ENCODE measurements around the gene KLHL17.

The KLHL17 gene

GRCh38 chr1:928825-929661, 31.3 kb upstream of the KLHL17 start:
- Histone ChIP-seq H3K36me3 (replicated peaks in 1 of 2; ENCODE audit: control insufficient read depth in 2 of 2, insufficient read depth in 2 of 2, low read length in 2 of 2) (no peaks in the 10 kb centered on the region), H2AFZ (ENCODE audit: low read length) (no peak overlapping the region), H3K79me1 (ENCODE audit: low read depth, low read length) (no peaks in the 10 kb centered on the region), H3K4ac (ENCODE audit: low read length) (no peak overlapping the region), H2BK5ac (ENCODE audit: low read length) (no peak overlapping the region), H3K23ac (ENCODE audit: low read depth, low read length, poor library complexity) (peak overlapping the region; percentile 73), H3K9ac (ENCODE audit: low read depth, low read length, poor library complexity) (no peak overlapping the region), H3K14ac (ENCODE audit: low read length) (peak overlapping the region; percentile 76), H3K4me3 (ENCODE audit: low read length in 2 of 2) (no peak overlapping the region), H2BK12ac (ENCODE audit: low read length) (no peak overlapping the region), H4K8ac (ENCODE audit: low read depth, low read length) (no peak overlapping the region), H3K4me1 (ENCODE audit: control insufficient read depth in 2 of 2, insufficient read depth in 1 of 2, low read depth in 1 of 2, low read length in 2 of 2) (peaks cover 2 to 14% of the 10 kb centered on the region in 2 donors), H3K27ac (replicated peaks; ENCODE audit: low read length) (no peak overlapping the region), H2BK15ac (ENCODE audit: low read length) (no peak overlapping the region), H2BK120ac (ENCODE audit: low read depth, low read length) (no peak overlapping the region), H3K9me3 (replicated peaks in 1 of 2; ENCODE audit: control insufficient read depth in 2 of 2, insufficient read depth in 1 of 2, low read depth in 1 of 2, low read length in 2 of 2) (peaks cover 0 to 2% of the 10 kb centered on the region in 2 donors), H3K4me2 (ENCODE audit: insufficient read depth, low read length, poor library complexity, severe bottlenecking) (no peak overlapping the region), H3K27me3 (ENCODE audit: control insufficient read depth in 3 of 3, insufficient read depth in 3 of 3, low read depth in 1 of 3, low read length in 3 of 3) (peaks cover 47 to 96% (median 96%) of the 10 kb centered on the region in 3 experiments), H4K91ac (ENCODE audit: low read depth, low read length, poor library complexity) (no peak overlapping the region), H2AK5ac (ENCODE audit: low read depth, low read length) (no peak overlapping the region), H3K18ac (ENCODE audit: low read length) (peak overlapping the region; percentile 17)
- DNase-seq (ENCODE audit: low spot score): no peak
- no CpG with 5 or more reads among the region's 40 CpGs for WGBS, 2 donors (ENCODE audit: extremely low coverage in 2 of 2, insufficient read length in 2 of 2, insufficient replicate concordance in 1 of 2)

- Histone ChIP-seq H2AFZ (ENCODE audit: low read length) (no peak overlapping the region), H2BK120ac (ENCODE audit: low read depth, low read length) (no peak overlapping the region), H3K27ac (replicated peaks; ENCODE audit: low read length) (no peak overlapping the region), H3K18ac (ENCODE audit: low read length) (peak overlapping the region; percentile 17), H3K79me1 (ENCODE audit: low read depth, low read length) (no peaks in the 10 kb centered on the region), H3K4me3 (ENCODE audit: low read length in 2 of 2) (no peak overlapping the region), H3K4me2 (ENCODE audit: insufficient read depth, low read length, poor library complexity, severe bottlenecking) (no peak overlapping the region), H3K4ac (ENCODE audit: low read length) (no peak overlapping the region), H2BK5ac (ENCODE audit: low read length) (no peak overlapping the region), H3K9me3 (replicated peaks in 1 of 2; ENCODE audit: control insufficient read depth in 2 of 2, insufficient read depth in 1 of 2, low read depth in 1 of 2, low read length in 2 of 2) (peaks cover 0 to 2% of the 10 kb centered on the region in 2 donors), H3K4me1 (ENCODE audit: control insufficient read depth in 2 of 2, insufficient read depth in 1 of 2, low read depth in 1 of 2, low read length in 2 of 2) (peaks cover 2 to 9% of the 10 kb centered on the region in 2 donors), H4K91ac (ENCODE audit: low read depth, low read length, poor library complexity) (no peak overlapping the region), H2AK5ac (ENCODE audit: low read depth, low read length) (peak overlapping the region; percentile 42), H3K27me3 (ENCODE audit: control insufficient read depth in 3 of 3, insufficient read depth in 3 of 3, low read depth in 1 of 3, low read length in 3 of 3) (peaks cover 40 to 90% (median 89%) of the 10 kb centered on the region in 3 experiments), H3K23ac (ENCODE audit: low read depth, low read length, poor library complexity) (peak overlapping the region; percentile 73), H4K8ac (ENCODE audit: low read depth, low read length) (no peak overlapping the region), H3K9ac (ENCODE audit: low read depth, low read length, poor library complexity) (peak overlapping the region; percentile 60), H2BK15ac (ENCODE audit: low read length) (peak overlapping the region; percentile 37), H3K14ac (ENCODE audit: low read length) (peak overlapping the region; percentile 21), H2BK12ac (ENCODE audit: low read length) (peak overlapping the region; percentile 73), H3K36me3 (replicated peaks in 1 of 2; ENCODE audit: control insufficient read depth in 2 of 2, insufficient read depth in 2 of 2, low read length in 2 of 2) (no peaks in the 10 kb centered on the region)
- no peak for DNase-seq (ENCODE audit: low spot score)
- whole genome bisulfite sequencing, 2 donors (ENCODE audit: extremely low coverage in 2 of 2, insufficient read length in 2 of 2, insufficient replicate concordance in 1 of 2): no CpG with 5 or more reads among the region's 40 CpGs
These were observed 30.4 kb upstream of the KLHL17 start for GRCh38 chr1:929712-930632.

- Histone ChIP-seq H2AFZ (ENCODE audit: low read length) (no peak overlapping the region), H3K23ac (ENCODE audit: low read depth, low read length, poor library complexity) (peak overlapping the region; percentile 5), H3K4ac (ENCODE audit: low read length) (no peak overlapping the region), H3K14ac (ENCODE audit: low read length) (no peak overlapping the region), H3K4me3 (ENCODE audit: low read length in 2 of 2) (no peak overlapping the region), H2AK5ac (ENCODE audit: low read depth, low read length) (peak overlapping the region; percentile 30), H3K9me3 (replicated peaks in 1 of 2; ENCODE audit: control insufficient read depth in 2 of 2, insufficient read depth in 1 of 2, low read depth in 1 of 2, low read length in 2 of 2) (peaks cover 0 to 6% of the 10 kb centered on the region in 2 donors), H3K4me2 (ENCODE audit: insufficient read depth, low read length, poor library complexity, severe bottlenecking) (no peak overlapping the region), H2BK15ac (ENCODE audit: low read length) (no peak overlapping the region), H3K27me3 (ENCODE audit: control insufficient read depth in 3 of 3, insufficient read depth in 3 of 3, low read depth in 1 of 3, low read length in 3 of 3) (peaks cover 41 to 90% (median 89%) of the 10 kb centered on the region in 3 experiments), H4K91ac (ENCODE audit: low read depth, low read length, poor library complexity) (no peak overlapping the region), H4K8ac (ENCODE audit: low read depth, low read length) (no peak overlapping the region), H3K79me1 (ENCODE audit: low read depth, low read length) (no peaks in the 10 kb centered on the region), H3K4me1 (ENCODE audit: control insufficient read depth in 2 of 2, insufficient read depth in 1 of 2, low read depth in 1 of 2, low read length in 2 of 2) (peaks cover 6 to 12% of the 10 kb centered on the region in 2 donors), H3K27ac (replicated peaks; ENCODE audit: low read length) (no peak overlapping the region), H2BK120ac (ENCODE audit: low read depth, low read length) (no peak overlapping the region), H3K36me3 (replicated peaks in 1 of 2; ENCODE audit: control insufficient read depth in 2 of 2, insufficient read depth in 2 of 2, low read length in 2 of 2) (no peaks in the 10 kb centered on the region), H2BK5ac (ENCODE audit: low read length) (peak overlapping the region; percentile 24), H3K9ac (ENCODE audit: low read depth, low read length, poor library complexity) (no peak overlapping the region), H2BK12ac (ENCODE audit: low read length) (no peak overlapping the region), H3K18ac (ENCODE audit: low read length) (peak overlapping the region; percentile 39)
- WGBS, 2 donors (ENCODE audit: extremely low coverage in 2 of 2, insufficient read length in 2 of 2, insufficient replicate concordance in 1 of 2): no CpG with 5 or more reads among the region's 18 CpGs
- DNase-seq (ENCODE audit: low spot score): no peak
These were observed 29.7 kb upstream of the KLHL17 start for GRCh38 chr1:930633-931138.
